IPS-20b (cell line): Measurements from ENCODE around the gene IFNLR1.

Experiments used
- H3K27ac ChIP-seq: one replicate; pipeline ENCODE4 v1.5.1; 2013; ENCODE audit warnings: low read length
- H3K27me3 ChIP-seq: 2 replicates; pipeline ENCODE4 v1.6.1; 2013; ENCODE audit warnings: mild to moderate bottlenecking, low read length, inconsistent platforms; ENCODE audit not compliant: insufficient read depth
- H3K36me3 ChIP-seq: 2 replicates; pipeline ENCODE4 v1.6.1; 2013; ENCODE audit warnings: low read depth, mild to moderate bottlenecking, inconsistent platforms, low read length, moderate library complexity; ENCODE audit not compliant: insufficient read depth
- H3K4me1 ChIP-seq: 2 replicates; pipeline ENCODE4 v1.6.1; 2013; ENCODE audit warnings: mild to moderate bottlenecking, control low read depth, inconsistent platforms, low read length, moderate library complexity; ENCODE audit not compliant: insufficient read depth
- H3K4me3 ChIP-seq: 2 replicates; pipeline ENCODE4 v1.5.1; 2013; ENCODE audit warnings: mild to moderate bottlenecking, low read length, inconsistent platforms
- H3K9ac ChIP-seq: 2 replicates; pipeline ENCODE4 v1.6.1; 2013; ENCODE audit warnings: low read depth, mild to moderate bottlenecking, inconsistent platforms, low read length, moderate library complexity
- H3K9me3 ChIP-seq: 2 replicates; pipeline ENCODE4 v1.6.1; 2013; ENCODE audit warnings: mild to moderate bottlenecking, low read depth, low read length, inconsistent platforms; ENCODE audit not compliant: insufficient read depth

IFNLR1 gene

GRCh38 chr1:24186993-24187790 lies at the start of gene IFNLR1:
Gene IFNLR1 (minus strand): TSS chr1:24187289. CDS start chr1:24187248, 41 bp downstream.
- H3K4me1 ChIP-seq, result no peaks in the 10 kb centered on the region; the same call in 1 of the 2 replicates
- H3K4me3 ChIP-seq, result peak within 1 kb of the TSS; percentile 79
- H3K36me3 ChIP-seq, result no peaks in the 10 kb centered on the region
- peak within 1 kb of the TSS; percentile 80 for H3K9ac ChIP-seq
- H3K9me3 ChIP-seq, result no peaks in the 10 kb centered on the region
- H3K27ac ChIP-seq, result peak within 1 kb of the TSS; percentile 71
- H3K27me3 ChIP-seq, result peaks cover 31% of the 10 kb centered on the region; the same call in 1 of the 2 replicates

DNA sequence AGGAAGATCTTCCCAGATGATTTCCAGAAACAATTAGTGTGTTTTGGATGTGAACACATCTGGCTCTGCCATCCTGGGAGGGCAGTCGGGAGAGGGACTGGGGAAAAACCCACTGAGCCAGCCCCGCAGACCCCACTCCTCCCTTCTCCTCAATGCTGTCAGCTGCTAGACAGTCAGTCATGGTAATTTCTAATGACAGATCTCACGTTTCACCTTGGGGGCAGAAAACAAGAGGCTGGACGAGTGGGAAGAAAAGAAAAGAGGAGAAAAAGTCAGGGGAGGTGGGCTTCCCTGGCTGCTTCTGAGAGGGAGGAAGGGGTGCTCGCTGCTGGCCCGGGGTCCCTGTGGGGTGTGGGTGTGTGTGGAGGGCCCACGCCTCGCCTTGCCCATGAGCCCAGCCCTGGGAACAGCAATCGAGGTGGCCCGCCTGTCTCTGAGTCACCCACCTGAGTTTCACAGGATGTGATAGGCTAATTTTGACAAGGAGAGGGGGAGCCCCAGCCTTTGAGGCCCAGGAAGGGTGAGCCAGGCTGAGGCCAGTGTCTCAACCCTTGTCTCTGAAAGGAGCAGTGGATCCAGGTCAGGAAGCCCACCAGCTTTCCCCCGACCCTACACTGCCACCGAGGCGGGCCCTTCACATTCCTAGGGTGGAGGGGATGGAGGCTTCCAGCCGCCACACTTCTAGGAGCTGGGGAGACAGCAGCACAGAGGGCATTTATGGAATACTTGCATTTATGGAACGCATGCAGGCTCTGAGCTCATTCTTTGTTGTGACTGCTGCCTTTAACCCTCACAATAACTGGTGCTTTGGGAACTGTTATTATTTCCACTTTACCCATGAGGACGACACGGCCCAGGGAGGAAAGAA lies 49.1 kb upstream of the IFNLR1 start:
- Histone ChIP-seq H3K4me3 (no peak overlapping the region), H3K9me3 (no peaks in the 10 kb centered on the region), H3K36me3 (no peaks in the 10 kb centered on the region), H3K9ac (no peak overlapping the region), H3K27me3 (no peaks in the 10 kb centered on the region), H3K27ac (no peak overlapping the region), H3K4me1 (no peaks in the 10 kb centered on the region)

- no peaks in the 10 kb centered on the region for H3K27me3 ChIP-seq
- H3K4me1 ChIP-seq, result no peaks in the 10 kb centered on the region
- no peak overlapping the region for H3K4me3 ChIP-seq
- H3K9me3 ChIP-seq, result no peaks in the 10 kb centered on the region
- H3K36me3 ChIP-seq, result no peaks in the 10 kb centered on the region
- H3K27ac ChIP-seq, result no peak overlapping the region
- H3K9ac ChIP-seq, result no peak overlapping the region
Measured at GRCh38 chr1:24233684-24234600, 46.9 kb upstream of the IFNLR1 start.

DNA sequence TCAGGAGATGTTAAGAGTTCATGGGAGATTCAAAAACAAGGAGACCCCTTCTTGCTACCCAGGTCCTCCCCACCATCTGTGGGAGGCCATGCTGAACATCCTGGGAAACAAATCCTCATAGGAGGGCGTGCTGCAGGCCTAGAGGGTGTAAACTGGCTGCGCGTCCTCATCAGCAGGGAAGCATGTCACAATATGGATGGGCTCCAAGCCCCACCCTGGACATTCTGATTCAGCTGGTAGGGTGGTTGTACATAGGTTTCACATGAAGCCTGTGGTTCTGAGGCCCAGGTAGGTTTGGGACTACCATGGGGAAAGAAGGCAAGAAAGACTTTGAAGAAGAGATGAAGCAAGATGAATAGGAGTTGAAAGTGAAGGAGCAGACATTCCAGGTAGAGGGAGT lies 44.6 kb upstream of the IFNLR1 start:
- Histone ChIP-seq H3K27me3 (no peaks in the 10 kb centered on the region), H3K9ac (no peak overlapping the region), H3K4me1 (no peaks in the 10 kb centered on the region), H3K27ac (no peak overlapping the region), H3K9me3 (no peaks in the 10 kb centered on the region), H3K4me3 (no peak overlapping the region), H3K36me3 (no peaks in the 10 kb centered on the region)

GRCh38 chr1:24228311-24228710 lies 41.2 kb upstream of the IFNLR1 start:
- Histone ChIP-seq H3K9ac (no peak overlapping the region), H3K27me3 (no peaks in the 10 kb centered on the region), H3K4me1 (no peaks in the 10 kb centered on the region), H3K27ac (no peak overlapping the region), H3K36me3 (no peaks in the 10 kb centered on the region), H3K4me3 (no peak overlapping the region), H3K9me3 (no peaks in the 10 kb centered on the region)

DNA sequence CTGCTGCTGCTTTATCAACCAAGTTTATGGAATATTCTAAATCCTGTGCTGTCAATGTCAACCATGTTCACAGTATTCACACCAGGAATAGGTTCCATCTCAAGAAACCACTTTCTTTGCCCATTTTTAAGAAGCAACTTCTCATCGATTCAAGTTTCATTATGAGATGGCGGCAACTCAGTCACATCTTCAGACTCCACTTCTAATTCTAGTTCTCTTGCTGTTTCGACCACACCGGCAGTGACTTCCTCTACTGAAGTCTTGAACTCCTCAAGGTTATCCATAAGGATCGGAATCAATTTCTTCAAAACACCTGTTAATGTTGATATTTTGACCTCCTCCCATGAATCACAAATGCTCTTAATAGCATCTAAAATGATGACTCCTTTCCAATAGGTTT lies 39.7 kb upstream of the IFNLR1 start:
- no peaks in the 10 kb centered on the region for H3K4me1 ChIP-seq
- H3K4me3 ChIP-seq, result no peak overlapping the region
- H3K36me3 ChIP-seq, result no peaks in the 10 kb centered on the region
- no peaks in the 10 kb centered on the region for H3K27me3 ChIP-seq
- no peak overlapping the region for H3K9ac ChIP-seq
- H3K9me3 ChIP-seq, result no peaks in the 10 kb centered on the region
- no peak overlapping the region for H3K27ac ChIP-seq

- Histone ChIP-seq H3K27me3 (no peaks in the 10 kb centered on the region), H3K9ac (no peak overlapping the region), H3K9me3 (no peaks in the 10 kb centered on the region), H3K4me3 (no peak overlapping the region), H3K27ac (no peak overlapping the region), H3K36me3 (no peaks in the 10 kb centered on the region), H3K4me1 (no peaks in the 10 kb centered on the region)
Measured at GRCh38 chr1:24224761-24225160, 37.7 kb upstream of the IFNLR1 start.

- Histone ChIP-seq H3K27me3 (no peaks in the 10 kb centered on the region), H3K4me1 (no peaks in the 10 kb centered on the region), H3K9ac (no peak overlapping the region), H3K27ac (no peak overlapping the region), H3K9me3 (no peaks in the 10 kb centered on the region), H3K4me3 (no peak overlapping the region), H3K36me3 (no peaks in the 10 kb centered on the region)
Measured at GRCh38 chr1:24224086-24224485, 37.0 kb upstream of the IFNLR1 start.

DNA sequence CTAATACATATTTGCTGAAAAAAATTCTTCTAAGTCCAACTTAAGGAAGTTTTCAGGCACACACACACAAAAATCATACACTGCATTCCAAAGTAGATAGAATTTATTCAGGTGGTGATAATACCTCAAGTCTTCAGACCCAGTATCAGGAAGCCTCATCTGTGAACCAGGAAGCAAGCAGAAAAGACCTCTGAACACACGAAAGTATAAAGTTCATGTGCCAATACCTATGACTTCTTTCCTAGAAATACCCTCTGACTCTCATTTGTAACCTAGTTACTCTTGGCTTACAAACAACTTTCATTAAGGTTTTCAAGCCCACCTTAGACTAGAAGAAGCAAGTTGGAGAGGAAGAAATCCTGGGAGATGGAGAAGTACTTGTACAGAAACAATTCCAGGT lies 35.7 kb upstream of the IFNLR1 start:
- H3K9ac ChIP-seq, result no peak overlapping the region
- no peaks in the 10 kb centered on the region for H3K36me3 ChIP-seq
- H3K4me3 ChIP-seq, result no peak overlapping the region
- H3K4me1 ChIP-seq, result no peaks in the 10 kb centered on the region
- no peaks in the 10 kb centered on the region for H3K27me3 ChIP-seq
- no peak overlapping the region for H3K27ac ChIP-seq
- no peaks in the 10 kb centered on the region for H3K9me3 ChIP-seq

- Histone ChIP-seq H3K4me1 (no peaks in the 10 kb centered on the region), H3K27me3 (no peaks in the 10 kb centered on the region), H3K36me3 (no peaks in the 10 kb centered on the region), H3K9ac (no peak overlapping the region), H3K27ac (no peak overlapping the region), H3K9me3 (no peaks in the 10 kb centered on the region), H3K4me3 (no peak overlapping the region)
Measured at GRCh38 chr1:24222008-24222605, 35.0 kb upstream of the IFNLR1 start.

DNA sequence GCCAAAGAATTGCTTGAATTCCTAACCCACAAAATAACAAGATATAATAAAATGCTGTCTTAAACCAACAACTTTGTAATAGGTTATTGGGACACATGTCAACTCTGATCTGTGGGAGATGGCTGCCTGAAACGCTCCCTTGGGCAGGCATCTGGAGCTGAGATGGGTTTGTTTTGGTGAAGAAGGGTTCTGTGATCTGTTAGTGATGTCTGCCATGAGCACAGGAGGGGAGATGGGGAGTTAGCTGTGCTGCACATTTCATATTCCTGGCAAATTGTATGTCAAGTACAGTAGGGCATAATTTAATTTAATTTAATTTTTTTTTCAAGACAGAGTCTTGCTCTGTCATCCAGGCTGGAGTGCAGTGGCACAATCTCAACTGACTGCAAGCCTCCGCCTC lies 34.2 kb upstream of the IFNLR1 start:
- no peaks in the 10 kb centered on the region for H3K4me1 ChIP-seq
- H3K9ac ChIP-seq, result no peak overlapping the region
- H3K36me3 ChIP-seq, result no peaks in the 10 kb centered on the region
- H3K27me3 ChIP-seq, result no peaks in the 10 kb centered on the region
- no peaks in the 10 kb centered on the region for H3K9me3 ChIP-seq
- H3K4me3 ChIP-seq, result no peak overlapping the region
- no peak overlapping the region for H3K27ac ChIP-seq
